ENCODE measurements around the gene TTC21A. TPM values are rescaled to one million over a fixed set of nuclear protein-coding genes. Genes with fewer than 3 reads are reported as not detected.

Gene TTC21A
- total RNA-seq, 1 experiment from 2014 or later, result 1.7 TPM

- Histone ChIP-seq H2AFZ (ENCODE audit: low read length) (no peak overlapping the region), H3K79me2 (ENCODE audit: insufficient read depth, low read length) (no peaks in the 10 kb centered on the region), H2BK12ac (ENCODE audit: insufficient read length, low read depth, low read length) (no peak overlapping the region), H2BK5ac (ENCODE audit: insufficient read length, low read length) (no peak overlapping the region), H3K27me3 (ENCODE audit: insufficient read depth, low read length) (no peaks in the 10 kb centered on the region), H3T11ph (ENCODE audit: low read length) (no peak overlapping the region), H2BK15ac (ENCODE audit: low read depth, low read length) (no peak overlapping the region), H4K8ac (replicated peaks; ENCODE audit: insufficient read length, low read depth, low read length) (no peak overlapping the region), H3K9me3 (ENCODE audit: control insufficient read depth, low read depth, low read length) (no peaks in the 10 kb centered on the region), H4K5ac (ENCODE audit: insufficient read length, low read depth, low read length) (no peak overlapping the region), H3K18ac (ENCODE audit: insufficient read length, low read depth, low read length) (no peak overlapping the region), H3K79me1 (ENCODE audit: insufficient read depth, low read depth, low read length, poor library complexity, severe bottlenecking) (no peaks in the 10 kb centered on the region), H3K4me2 (ENCODE audit: insufficient read depth, insufficient read length, low read length) (no peak overlapping the region), H3K4me1 (ENCODE audit: insufficient read depth, low read length) (no peaks in the 10 kb centered on the region), H3K56ac (ENCODE audit: insufficient read length, low read depth, low read length) (no peak overlapping the region), H3K9ac (ENCODE audit: extremely low read depth, insufficient read length, low read length) (no peak overlapping the region), H4K91ac (ENCODE audit: insufficient read length, low read depth, low read length) (no peak overlapping the region), H2BK120ac (ENCODE audit: low read depth, low read length, poor library complexity, severe bottlenecking) (no peak overlapping the region), H2AK5ac (ENCODE audit: insufficient read length, low read length) (no peak overlapping the region), H3K23me2 (ENCODE audit: insufficient read length, low read depth, low read length, poor library complexity, severe bottlenecking) (no peaks in the 10 kb centered on the region), H3K23ac (ENCODE audit: insufficient read length, low read depth, low read length) (no peak overlapping the region), H3K4ac (ENCODE audit: low read depth, low read length) (no peak overlapping the region), H4K20me1 (ENCODE audit: control insufficient read depth, insufficient read depth, insufficient read length) (peaks cover 2% of the 10 kb centered on the region), H2BK20ac (ENCODE audit: low read depth, low read length, poor library complexity, severe bottlenecking) (no peak overlapping the region), H3K27ac (ENCODE audit: insufficient read length, low read depth, low read length) (no peak overlapping the region), H3K14ac (ENCODE audit: insufficient read depth, low read length) (no peak overlapping the region; the same call in 1 of the 2 replicates)
- Mint-ChIP-seq H3K9me3 (no peaks in the 10 kb centered on the region), H3K4me3 (no peak overlapping the region), H3K27ac (no peak overlapping the region), H3K36me3 (ENCODE audit: insufficient read depth in 1 of 3, low read depth in 3 of 3) (no peaks in the 10 kb centered on the region), H3K27me3 (ENCODE audit: low read depth) (no peaks in the 10 kb centered on the region), H3K4me1 (no peaks in the 10 kb centered on the region)
- no peak for DNase-seq
- WGBS (ENCODE audit: extremely low coverage, insufficient read length, low lambda C conversion rate), result no CpG with 5 or more reads among the region's 3 CpGs
- TF ChIP-seq CTCF (conservative IDR thresholded peaks at IDR 0.05), result no peak
Measured at GRCh38 chr3:39115870-39116269, 8.4 kb downstream of the TTC21A start.
